Stimulated activated naive CD8-positive, alpha-beta T cell treated with anti-CD3 and anti-CD28 coated beads, Interleukin-15, Interleukin-2, amounts not matched to agents 100 U/mL and 50 U/mL, for 24 hours (primary cell): ENCODE measurements around the gene SYT1.
"Not testable (repeated sequence)": the region's sequence is repeated elsewhere in the genome, so short reads cannot be mapped to it uniquely, and the experiment has no call there.

Experiments
- ATAC-seq: fragments of 150-1000 bp; cut with Tn5 transposase; one replicate; pipeline ENCODE4 v1.10.0; 2021
- DNase-seq: peaks from one replicate; pipeline ENCODE4 v3.0.0; 2021

The SYT1 gene

DNA sequence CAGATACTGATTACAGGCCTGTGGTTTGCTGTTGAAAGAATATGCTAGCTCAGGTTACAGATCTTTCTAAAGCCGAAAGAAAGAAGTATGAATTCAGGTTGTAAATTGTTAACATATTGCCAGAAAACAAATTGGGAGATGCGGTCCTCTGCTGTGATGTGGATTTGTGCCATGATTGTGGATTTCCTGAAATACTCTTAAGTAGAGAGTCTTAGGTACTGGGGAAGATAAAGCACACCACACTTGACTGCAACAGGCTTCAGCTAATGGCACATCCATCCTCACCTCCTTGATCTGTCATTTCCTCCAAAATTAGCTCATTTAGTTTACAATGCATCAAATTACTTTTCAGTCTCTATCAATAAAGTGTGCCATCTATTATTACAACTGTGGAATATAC is 279.2 kb downstream of the SYT1 start:
- ATAC-seq (no peak), DNase-seq (no peak)

DNA sequence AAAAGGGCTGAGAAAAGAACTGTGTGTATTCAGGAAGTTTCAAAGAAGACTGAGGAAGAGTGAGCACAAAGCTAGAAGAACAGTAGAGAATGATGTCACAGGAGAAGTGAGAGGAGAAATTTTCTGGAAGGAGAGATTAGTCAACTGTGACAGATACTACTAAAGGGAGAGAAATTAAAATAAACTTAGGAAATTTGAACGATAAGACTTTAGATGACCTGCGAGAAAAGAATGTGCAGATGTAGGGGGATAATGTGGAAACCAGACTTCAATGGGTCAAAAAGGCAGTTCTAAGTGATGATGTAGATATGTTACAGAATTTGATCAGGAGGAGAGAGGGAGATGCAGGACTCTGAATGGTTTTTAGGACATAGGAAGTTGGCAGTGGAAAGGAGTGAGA is 287.4 kb downstream of the SYT1 start:
- DNase-seq (no peak), ATAC-seq (no peak)

DNA sequence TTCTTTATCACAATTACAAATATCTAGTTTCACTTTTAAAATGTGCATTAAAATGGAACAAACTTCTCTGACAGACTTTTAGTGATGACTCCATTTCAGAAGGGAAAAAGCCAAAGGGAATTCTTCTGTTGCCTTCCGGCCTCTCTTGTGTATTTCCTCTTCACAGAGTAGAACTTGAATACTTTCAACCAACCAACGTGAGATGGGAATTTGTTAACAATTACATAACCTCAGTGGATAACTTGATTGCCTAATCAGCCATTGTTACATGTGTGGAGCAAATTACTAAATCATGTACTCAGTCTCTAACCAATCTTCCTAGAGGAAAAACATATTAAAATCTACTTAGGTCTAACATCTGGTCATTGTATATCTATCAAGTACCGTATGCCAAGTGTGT is 291.1 kb downstream of the SYT1 start:
- ATAC-seq, result no peak
- no peak for DNase-seq

DNA sequence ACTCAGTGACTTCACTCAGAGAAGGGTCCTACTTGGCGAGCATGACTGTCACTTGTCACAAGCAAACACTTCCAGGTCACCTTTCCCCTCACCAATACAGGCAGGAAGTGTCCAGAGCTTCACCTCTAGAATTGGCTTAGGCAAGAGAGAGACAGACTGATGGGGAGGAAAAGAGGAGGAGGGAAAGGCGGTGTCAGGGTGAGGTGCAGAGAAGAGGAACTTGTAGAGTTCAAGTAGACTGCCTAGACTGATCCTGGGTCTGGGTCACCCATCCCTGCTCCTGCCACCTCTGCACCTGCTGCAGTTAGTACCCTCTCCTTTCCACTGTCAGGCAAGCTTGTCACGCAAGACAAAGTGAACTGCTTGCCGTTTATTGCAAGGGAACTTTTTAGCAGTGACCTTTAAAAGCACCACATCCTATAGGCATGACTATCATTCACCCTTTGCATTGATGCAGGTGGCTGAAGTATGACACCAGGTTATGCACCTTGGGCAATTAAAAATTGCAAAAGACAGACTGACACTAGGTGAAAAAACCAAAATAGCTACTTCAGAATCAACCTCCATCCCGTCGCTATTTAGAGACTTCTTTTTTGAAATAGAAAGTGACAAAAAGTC is 292.4 kb downstream of the SYT1 start:
- ATAC-seq, result no peak

DNA sequence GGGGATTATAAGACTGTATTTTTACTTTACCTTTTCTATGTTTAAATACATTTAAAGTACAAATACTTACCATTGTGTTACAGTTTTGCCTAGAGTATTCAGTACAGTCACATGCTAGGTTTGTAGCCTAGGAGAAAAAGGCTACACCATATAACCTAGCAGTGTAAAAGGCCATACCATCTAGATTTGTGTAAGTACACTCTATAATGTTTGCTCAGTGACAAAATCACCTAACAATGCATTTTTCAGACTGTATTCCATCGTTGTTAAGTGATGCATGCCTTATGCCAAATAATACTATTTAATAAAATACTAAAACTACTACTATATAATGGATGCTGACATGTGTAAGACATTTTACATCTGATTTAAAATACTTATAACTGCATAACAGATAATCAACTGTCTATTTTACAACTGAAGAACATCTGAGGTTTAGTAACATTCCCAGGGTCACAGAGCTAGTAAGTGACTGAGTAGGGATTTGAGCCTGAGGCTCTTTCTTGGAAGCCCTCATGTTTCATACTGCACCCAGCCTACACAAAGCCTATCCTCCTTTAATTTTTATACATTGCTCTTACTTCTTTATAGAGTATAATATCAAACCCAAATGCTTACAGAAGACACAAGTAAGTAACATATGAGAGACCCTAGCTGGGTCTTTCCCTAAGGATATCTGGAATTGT is 296.8 kb downstream of the SYT1 start:
- no peak for ATAC-seq
- no peak for DNase-seq

More for the DNA sequence above, 292.4 kb downstream of the SYT1 start:
- no peak for DNase-seq

DNA sequence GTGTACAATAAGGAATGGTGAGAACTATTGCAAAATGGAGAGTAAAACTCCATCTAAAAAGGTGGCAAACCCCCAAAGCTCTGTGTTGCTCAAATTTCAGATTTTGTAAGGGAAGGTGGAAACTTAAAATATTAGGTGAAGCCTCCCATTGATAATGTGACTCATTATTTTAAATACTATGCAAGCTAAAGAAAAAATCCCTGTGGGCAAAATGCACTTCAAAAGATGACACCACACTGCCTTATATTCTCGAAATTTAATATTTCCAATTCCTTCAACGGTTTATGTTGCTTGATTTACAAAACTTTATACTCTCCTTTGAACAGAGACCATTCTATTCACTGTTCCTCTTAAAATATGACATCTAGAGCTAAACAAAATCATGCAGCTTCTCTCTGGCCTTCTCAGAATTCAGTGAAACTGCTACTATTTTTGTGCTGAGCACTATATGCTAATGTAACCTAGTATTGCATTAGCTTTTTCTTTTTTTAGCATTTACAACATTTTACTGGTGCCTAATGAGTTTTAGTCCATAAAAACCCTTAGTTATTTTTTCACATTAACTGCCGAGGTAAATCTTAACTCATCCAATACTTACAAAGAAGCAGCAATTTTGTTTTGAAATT is 297.7 kb downstream of the SYT1 start:
- ATAC-seq (no peak), DNase-seq (no peak)

DNA sequence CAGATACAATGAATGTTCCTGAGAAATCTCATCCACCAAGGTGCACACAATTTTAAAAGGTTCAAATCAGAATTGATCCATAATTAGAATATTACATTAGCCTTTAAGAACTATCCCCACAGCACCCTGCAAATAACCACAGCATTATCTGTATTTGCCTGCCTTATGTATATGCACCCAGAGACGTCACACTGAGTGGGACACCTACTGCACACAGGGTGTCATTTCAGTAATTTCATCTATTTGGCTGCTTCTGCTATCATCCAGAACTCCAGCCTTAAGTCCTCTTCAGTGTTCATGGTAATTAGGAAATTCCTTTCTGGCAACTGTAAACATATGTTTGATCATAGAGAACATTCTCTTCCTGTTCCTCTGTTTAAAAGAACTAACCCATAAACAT is 298.4 kb downstream of the SYT1 start:
- DNase-seq, result no peak
- no peak for ATAC-seq

DNA sequence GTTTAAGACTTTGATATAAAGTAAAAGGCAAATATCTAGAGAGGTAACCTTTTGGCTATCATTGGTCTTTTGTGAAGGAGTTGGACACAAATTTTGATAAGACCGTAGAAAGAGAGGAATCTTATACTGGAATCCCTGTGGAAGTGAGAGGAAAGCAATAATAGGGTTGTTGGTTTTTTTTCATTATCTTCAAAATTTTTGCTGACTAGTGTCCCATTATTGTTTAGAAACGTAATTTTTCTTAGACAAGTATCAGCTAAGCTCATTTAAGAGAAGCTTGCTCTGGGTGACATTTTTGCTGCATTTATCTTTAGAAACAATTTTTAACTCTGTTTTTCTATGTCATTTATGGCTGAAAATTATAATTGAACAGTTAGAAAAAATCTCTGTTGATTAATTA is 300.3 kb downstream of the SYT1 start:
- no peak for ATAC-seq
- DNase-seq, result no peak

DNA sequence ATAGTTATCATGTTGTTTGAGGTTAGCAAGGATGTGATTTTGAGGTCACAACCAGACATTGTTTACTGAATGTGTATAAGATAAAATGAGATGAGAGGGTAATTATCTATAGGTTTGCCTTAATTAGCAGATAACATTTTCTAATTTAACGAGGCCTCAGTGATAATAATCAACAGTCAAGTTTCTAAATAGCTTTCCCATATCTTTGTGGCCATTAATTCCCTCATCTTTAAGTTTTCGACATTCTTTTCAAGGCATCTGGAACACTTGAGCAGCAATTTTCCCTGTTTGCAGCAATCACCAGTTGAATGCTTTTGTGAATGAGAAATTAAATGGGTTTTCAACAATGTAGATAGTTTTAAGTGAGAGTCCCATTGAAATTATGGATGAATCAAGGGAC is 304.1 kb downstream of the SYT1 start:
- DNase-seq (no peak), ATAC-seq (no peak)

DNA sequence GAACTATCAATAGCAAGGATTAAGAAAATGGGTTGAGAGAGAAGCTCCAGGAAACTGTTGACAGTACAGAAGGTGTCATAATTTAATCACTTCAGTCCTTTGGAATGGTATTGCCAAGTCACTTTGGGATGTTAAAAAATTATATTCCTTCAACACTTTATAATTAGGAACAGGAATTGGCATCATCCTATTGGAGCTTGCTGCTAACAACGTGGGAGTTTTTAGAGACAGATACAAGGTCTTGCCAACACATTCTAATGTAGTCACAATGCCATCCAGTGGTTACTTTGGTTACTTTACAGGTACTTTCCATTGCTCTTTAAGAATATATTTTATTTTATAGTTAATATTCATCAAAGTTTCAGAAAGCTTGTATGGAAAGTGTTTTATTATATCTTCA is 310.1 kb downstream of the SYT1 start:
- ATAC-seq (no peak), DNase-seq (no peak)

DNA sequence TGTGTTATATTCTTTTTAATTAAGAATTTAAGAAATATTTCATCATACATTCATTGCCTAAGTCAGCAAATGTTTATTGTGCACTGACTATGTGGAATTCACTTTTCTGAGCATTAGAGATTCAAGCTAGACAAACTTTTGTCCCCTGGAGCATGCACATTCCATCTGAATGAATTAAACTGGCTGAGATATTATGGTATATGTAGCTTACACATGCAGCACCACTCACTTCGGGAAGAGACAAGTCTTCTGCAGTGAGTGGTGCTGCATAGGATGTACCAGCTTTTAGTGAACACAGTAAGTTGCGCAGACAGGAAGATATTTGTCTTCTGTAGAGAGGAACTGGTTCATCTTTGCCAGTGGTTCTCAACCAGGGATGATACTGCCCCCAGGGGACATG is 318.4 kb downstream of the SYT1 start:
- ATAC-seq (no peak), DNase-seq (no peak)

DNA sequence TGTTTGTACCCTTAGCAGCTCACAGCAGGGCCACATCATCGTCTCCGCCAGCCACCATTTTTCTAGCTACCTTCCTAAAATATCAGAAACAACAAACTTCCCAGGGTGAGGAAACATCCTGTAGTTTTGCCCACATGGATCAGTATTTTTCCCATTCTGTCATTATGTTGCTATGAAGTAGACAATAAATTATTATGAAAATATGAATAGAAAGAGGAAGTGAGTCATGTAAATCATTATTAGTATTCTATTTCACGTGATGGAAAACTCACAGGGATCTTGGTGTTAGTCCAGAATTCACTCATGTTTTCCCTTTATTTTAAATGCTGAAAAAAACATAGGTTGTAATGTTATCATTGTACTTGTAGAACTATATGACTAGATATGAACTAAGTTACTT is 319.4 kb downstream of the SYT1 start:
- no peak for DNase-seq
- no peak for ATAC-seq

DNA sequence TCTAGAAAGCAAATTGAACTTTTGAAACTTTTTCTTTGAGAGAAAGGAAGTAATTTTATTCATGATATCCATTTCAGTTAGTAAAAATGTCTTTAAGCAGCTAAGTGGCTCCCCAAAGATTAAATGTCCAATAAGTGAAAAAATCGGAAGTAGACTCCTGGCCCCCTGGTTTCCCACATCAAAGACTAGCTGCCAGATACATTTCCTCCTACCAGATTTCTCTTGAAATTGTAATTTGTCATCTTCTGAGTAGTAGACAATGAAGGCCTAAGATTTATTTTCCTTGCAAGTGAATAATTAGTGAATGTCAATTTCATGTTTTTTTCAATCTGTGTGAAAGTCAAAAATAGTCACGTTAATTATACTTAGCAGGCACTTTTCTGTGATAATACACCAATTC is 321.9 kb downstream of the SYT1 start:
- no peak for DNase-seq
- no peak for ATAC-seq

DNA sequence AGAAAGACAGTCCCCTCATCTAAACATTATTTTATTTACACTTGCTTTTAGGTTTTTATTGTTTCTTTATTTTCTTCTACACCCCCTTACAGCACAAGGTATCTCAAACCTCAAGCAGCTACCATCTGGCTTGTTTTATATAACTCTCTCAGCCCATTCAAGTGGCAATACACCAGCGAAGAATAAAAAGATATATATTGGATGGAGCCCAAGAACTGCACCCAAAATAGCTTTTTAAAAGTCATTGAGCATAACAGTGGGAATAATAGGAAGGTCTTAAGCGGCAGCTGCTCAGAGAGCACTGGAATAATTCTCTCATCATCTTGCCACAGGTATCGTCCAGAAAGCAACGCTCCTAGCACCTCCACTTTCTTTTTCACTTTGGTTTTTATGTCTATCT is 322.5 kb downstream of the SYT1 start:
- no peak for ATAC-seq
- DNase-seq, result no peak

DNA sequence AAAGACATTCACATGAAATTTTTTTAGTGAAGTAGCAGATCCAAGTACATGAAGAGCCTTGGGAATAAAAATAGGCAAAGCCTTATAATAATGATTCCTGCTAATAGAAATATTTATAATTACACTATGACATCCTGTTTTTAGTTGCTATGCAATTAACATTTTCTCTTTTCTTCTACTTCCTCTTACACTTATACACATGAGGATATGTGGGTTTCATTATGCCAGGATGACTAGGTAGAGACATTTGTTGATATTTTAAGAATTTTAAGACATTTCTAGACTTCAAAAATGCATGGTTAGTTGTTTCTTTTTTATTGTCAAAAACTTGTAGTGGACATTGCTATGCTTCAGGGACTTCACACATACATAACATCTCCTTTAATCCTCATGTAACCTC is 326.8 kb downstream of the SYT1 start:
- DNase-seq (no peak), ATAC-seq (no peak)

DNA sequence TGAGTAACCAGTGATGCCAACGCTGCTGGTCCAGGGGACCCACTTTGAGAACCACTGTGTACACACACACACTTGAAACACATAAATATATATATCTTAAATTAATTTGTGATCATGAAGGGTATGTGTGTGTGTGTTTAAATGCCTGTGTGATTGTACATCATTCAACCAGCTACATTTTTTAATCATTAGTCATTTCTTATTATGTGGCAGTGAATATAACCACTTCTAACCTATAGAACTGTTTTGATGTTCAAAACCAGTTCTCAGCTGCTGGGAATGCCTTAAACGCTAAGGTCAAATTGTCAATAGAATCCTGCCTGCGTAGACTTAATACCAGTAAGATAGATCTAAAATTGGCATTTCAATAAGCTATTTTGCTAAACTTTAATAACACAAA is 330.0 kb downstream of the SYT1 start:
- ATAC-seq (no peak), DNase-seq (no peak)

DNA sequence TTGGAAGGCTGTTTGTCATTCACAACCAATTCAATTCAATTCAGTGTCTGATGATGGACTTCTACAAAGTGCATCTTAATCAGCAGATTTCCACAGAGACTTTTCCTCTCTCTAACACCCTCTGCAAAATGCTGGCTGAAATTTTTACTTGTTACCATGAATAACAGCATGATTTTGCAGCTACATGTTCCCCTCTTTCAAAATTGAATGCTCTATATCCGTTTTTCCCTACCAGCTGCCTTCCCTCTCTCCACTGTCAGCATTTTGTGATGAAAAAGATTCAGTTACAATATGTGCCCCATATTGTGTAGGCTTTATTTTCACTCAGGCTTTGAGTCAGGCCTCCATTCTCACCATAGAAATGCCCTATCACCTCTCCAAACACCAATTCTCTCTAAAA is 334.6 kb downstream of the SYT1 start:
- ATAC-seq (no peak), DNase-seq (no peak)

DNA sequence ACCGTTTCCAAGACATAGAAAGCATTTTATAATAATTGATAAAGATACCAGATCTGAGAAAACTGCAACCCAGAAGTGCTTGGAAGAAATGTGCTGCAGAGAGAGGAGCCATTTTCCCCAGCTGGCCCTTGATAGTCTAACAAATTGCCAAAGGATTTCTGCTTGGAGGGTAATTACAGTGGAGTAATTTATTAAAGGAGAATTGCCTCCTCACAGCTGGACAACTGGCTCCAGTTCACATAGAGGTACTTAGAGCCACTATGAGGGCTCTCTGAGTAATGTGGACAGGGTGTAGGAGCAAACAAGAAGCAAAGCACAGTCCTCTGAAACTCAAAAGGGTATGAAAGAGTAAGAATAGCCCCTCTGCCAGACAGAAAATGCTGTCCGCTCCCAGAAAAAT is 335.6 kb downstream of the SYT1 start:
- no peak for ATAC-seq
- DNase-seq, result no peak

DNA sequence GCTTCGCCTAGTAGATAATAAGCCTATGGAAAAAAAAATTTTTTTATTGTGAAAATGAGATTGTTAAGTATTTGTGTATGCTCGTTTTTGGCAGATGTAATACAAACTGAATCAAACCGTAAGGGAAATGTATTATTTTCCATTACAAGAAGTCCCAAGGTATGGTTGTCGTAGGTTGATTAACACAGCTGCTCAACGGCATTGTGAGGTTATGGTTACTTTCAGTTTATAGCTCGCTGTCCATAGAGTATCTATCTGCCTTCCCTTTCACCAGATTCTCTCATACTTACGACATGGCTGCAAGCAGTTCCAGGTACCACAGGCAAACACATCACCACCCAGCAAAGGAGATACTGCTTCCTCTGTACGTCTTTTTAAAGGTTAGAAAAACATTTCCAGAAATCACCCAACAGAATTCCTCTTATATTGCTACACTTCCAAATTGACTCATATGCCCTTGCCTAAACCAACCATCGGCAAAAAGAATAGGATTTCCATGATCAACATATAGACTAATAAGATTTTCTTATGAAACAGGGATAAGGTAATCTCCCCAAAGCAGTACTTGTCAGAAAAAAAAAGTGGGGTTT is 338.6 kb downstream of the SYT1 start:
- ATAC-seq (no peak), DNase-seq (no peak)

DNA sequence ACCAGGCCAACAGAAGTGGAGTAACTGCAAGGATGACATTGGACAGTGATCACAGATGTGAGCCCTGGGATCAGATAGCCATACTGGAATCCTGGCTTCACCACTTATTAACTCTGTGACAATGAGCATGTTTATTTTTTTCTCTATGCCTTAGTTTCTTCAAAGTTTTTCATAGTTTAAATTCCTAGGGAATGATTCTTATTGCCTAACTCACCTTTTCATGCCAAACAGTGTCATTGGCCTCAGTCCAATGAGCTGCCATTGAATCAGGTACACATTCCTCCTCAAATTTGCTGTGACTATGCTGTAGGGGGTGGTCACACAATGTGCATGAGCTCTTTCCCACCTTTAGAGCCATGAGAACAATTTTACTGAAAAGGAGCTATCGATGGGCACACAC is 342.3 kb downstream of the SYT1 start:
- DNase-seq, result no peak
- ATAC-seq, result no peak

DNA sequence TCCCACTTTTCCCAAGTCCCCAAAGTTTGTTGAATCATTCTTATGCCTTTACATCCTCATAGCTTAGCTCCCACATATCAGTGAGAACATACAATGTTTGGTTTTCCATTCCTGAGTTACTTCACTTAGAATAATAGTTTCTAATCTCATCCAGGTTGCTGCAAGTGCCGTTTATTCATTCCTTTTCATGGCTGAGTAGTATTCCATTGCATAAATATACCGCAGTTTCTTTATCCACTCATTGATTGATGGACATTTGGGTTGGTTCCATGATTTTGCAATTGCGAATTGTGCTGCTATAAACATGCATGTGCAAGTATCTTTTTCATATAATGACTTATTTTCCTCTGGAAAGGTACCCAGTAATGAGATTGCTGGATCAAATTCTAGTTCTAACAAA is 345.8 kb downstream of the SYT1 start:
- DNase-seq, ATAC-seq: not testable (repeated sequence)

DNA sequence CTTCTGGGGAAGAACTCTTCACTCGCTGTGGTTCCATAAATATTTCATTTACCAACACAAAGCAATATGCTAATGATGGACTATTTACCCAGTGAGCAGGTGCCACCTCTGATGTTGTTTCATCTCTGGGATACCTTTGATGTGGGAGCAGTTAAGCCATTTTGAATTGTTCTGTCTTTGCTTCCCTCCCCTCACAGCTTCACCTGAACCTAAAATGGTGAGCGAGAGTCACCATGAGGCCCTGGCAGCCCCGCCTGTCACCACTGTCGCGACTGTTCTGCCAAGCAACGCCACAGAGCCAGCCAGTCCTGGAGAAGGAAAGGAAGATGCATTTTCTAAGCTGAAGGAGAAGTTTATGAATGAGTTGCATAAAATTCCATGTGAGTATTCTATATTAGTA is 352.7 kb downstream of the SYT1 start:
- ATAC-seq (no peak), DNase-seq (no peak)

DNA sequence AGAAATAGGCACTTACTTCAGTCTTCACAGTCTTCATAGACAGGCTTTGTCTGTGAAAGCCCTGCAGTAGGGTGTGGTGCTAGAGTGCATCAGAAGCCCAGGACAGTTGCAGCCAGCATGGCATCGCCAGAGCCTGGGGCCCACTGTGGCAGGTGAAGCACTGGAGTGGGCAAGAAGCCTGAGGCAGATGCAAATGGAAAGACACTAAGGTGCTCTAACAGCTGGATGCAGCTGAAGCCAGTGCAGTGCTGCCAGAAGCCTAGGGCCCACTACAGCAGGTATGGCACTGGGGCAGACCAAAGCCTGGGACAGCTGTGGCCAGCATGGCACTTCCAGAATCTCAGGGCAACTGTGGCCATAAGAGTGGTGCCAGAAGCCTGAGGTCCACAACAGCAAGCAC is 358.6 kb downstream of the SYT1 start:
- ATAC-seq, result no peak

DNA sequence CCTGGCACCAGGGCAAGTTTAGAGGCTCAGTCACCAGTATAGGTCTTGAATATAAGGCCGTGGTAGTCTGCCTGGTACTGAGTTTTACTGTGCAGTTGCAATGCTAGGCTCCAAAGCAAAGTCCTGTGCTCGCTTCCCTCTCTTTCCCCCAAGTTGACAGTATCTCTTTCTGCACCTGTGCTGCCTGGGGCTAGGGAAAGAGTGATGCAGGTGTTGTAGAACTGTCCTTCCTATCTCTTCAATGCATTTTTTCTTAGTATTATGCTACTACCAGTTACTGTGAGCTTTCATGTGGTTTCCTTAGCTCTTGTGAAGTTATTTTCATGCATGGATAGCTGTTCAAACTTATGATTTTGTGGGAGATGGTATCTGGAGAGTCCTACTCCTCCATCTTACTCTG is 359.2 kb downstream of the SYT1 start:
- no peak for ATAC-seq
- no peak for DNase-seq

More for the DNA sequence above, 358.6 kb downstream of the SYT1 start:
- no peak for DNase-seq
